Calu3 (cell line): ENCODE results near the gene KMT2D. TPM values are rescaled to one million over a fixed set of nuclear protein-coding genes. Genes with fewer than 3 reads are reported as not detected.

Source experiments
- BruUV-seq: library from RNA; stranded (reverse); fragments of 400-500 nt; replicated peaks from 2 replicates; lab custom pipeline; 2021; lab: Mats Ljungman, UMichigan
- CTCF ChIA-PET: fragments of 300-600 bp; sonication (Branson Sonifier 250); formaldehyde crosslinking; loops from one replicate; lab custom pipeline; 2022; ENCODE audit warnings: antibody characterized with exemption; lab: Charles Lee
- DNase-seq: peaks from one replicate; pipeline ENCODE4 v3.0.0; 2022
- H3K27ac Mint-ChIP-seq: one replicate; pipeline ENCODE4 v1.8.0; 2022; ENCODE audit warnings: mixed read lengths; ENCODE audit not compliant: unreplicated experiment
- H3K27me3 Mint-ChIP-seq: one replicate; pipeline ENCODE4 v1.8.0; 2022; ENCODE audit warnings: mixed read lengths; ENCODE audit not compliant: unreplicated experiment
- H3K36me3 Mint-ChIP-seq: one replicate; pipeline ENCODE4 v1.8.0; 2022; ENCODE audit warnings: mild to moderate bottlenecking, moderate library complexity, mixed read lengths; ENCODE audit not compliant: insufficient read depth, unreplicated experiment
- H3K4me1 Mint-ChIP-seq: one replicate; pipeline ENCODE4 v1.8.0; 2022; ENCODE audit warnings: mild to moderate bottlenecking, low read depth, mixed read lengths; ENCODE audit not compliant: unreplicated experiment
- H3K4me3 Mint-ChIP-seq: one replicate; pipeline ENCODE4 v1.8.0; 2022; ENCODE audit warnings: mild to moderate bottlenecking, low read depth, moderate library complexity, mixed read lengths; ENCODE audit not compliant: unreplicated experiment
- H3K9me3 Mint-ChIP-seq: one replicate; pipeline ENCODE4 v1.8.0; 2022; ENCODE audit warnings: low read depth, mixed read lengths; ENCODE audit not compliant: unreplicated experiment
- intact Hi-C: fragments of 100-400 bp; cut with micrococcal nuclease; formaldehyde crosslinking; loops from one replicate; pipeline ENCODE4 v1.10.0; 2022; ENCODE audit not compliant: unreplicated experiment
- total RNA-seq: library from RNA; stranded (reverse); gene quantifications from 2 replicates; pipeline ENCODE4 v1.2.3, GENCODE V29; 2022
- TF ChIP-seq, protein P1 (sequence below): fragments of 200-600 bp; IDR thresholded peaks from one replicate; pipeline ENCODE4 v1.8.0; 2022; ENCODE audit warnings: antibody characterized with exemption; ENCODE audit not compliant: unreplicated experiment

The KMT2D gene
- total RNA-seq, 1 experiment from 2014 or later: 72.9 TPM

DNA sequence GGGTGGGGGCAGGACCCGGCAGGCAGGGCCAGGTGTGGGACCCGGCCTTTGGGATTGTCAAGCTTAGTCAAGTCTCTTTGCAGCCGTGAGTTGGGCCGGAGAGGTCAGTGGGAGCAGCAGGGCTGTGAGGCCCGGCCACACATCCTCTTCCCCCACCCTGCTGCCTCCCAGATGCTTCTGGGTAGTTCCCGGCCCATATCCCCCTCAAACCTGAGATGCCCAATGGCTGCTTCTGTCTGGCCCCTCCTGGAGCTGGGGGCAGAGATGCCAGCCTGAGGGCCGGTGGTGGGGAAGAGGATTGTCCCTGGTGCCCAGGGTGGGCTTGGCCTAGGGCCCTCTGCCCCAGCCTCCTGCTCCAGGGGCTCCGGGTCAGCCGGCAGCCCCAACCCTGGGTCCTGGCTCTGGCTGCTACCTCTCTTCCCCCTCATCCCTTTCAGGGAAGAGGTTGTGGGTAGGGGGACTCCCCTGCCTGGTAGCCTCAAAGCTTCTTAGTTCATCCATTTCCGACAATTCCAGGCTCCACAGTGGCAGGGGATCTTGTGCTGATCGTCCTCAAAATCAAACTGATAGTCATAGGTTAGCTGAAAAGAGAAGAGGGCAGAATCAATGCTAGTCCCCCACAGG is 39.2 kb downstream of the KMT2D start:
- intact Hi-C loops: no loop called here
- Mint-ChIP-seq H3K27me3 (no peaks in the 10 kb centered on the region), H3K36me3 (peaks cover 47% of the 10 kb centered on the region), H3K4me3 (no peak overlapping the region), H3K9me3 (no peaks in the 10 kb centered on the region), H3K4me1 (peaks cover 9% of the 10 kb centered on the region), H3K27ac (no peak overlapping the region)
- CTCF ChIA-PET: interaction anchor here (0.6 kb wide), 1 partner anchor 15 kb away, joined by 3 read pairs; no protein-coding TSS in a partner anchor
- TF ChIP-seq, protein P1, sequence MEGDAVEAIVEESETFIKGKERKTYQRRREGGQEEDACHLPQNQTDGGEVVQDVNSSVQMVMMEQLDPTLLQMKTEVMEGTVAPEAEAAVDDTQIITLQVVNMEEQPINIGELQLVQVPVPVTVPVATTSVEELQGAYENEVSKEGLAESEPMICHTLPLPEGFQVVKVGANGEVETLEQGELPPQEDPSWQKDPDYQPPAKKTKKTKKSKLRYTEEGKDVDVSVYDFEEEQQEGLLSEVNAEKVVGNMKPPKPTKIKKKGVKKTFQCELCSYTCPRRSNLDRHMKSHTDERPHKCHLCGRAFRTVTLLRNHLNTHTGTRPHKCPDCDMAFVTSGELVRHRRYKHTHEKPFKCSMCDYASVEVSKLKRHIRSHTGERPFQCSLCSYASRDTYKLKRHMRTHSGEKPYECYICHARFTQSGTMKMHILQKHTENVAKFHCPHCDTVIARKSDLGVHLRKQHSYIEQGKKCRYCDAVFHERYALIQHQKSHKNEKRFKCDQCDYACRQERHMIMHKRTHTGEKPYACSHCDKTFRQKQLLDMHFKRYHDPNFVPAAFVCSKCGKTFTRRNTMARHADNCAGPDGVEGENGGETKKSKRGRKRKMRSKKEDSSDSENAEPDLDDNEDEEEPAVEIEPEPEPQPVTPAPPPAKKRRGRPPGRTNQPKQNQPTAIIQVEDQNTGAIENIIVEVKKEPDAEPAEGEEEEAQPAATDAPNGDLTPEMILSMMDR: no peak
- no peak for DNase-seq
- BruUV-seq: no TSS peak

DNA sequence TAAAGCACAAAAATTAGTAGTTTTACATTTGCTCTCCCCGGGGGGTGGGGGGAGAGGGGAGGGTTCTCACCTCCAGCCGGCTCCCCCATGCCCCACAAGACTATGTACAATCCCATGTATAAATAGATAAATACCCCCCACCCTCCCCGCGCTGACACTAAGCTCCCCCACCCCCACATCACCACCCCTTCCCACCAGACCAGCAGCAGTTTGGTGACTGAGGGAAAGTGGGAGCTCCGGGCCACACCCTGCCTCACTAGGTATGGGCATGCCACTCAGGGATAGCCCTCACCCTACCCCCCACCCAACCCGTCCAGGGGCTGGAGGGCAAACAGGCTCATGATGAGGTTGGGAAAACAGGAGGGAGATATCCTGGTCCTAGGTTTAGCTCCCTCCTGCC is 40.2 kb downstream of the KMT2D start:
- intact Hi-C loops: no loop called here
- H3K4me1 Mint-ChIP-seq: peaks cover 15% of the 10 kb centered on the region
- BruUV-seq: no TSS peak
- CTCF ChIA-PET: interaction anchor here (1.1 kb wide), 1 partner anchor 67 kb away, joined by 4 read pairs; no protein-coding TSS in a partner anchor
- H3K27ac Mint-ChIP-seq: no peak overlapping the region
- H3K4me3 Mint-ChIP-seq: no peak overlapping the region
- H3K9me3 Mint-ChIP-seq: no peaks in the 10 kb centered on the region
- TF ChIP-seq, protein P1: no peak
- no peaks in the 10 kb centered on the region for H3K27me3 Mint-ChIP-seq
- peaks cover 47% of the 10 kb centered on the region for H3K36me3 Mint-ChIP-seq
- no peak for DNase-seq

DNA sequence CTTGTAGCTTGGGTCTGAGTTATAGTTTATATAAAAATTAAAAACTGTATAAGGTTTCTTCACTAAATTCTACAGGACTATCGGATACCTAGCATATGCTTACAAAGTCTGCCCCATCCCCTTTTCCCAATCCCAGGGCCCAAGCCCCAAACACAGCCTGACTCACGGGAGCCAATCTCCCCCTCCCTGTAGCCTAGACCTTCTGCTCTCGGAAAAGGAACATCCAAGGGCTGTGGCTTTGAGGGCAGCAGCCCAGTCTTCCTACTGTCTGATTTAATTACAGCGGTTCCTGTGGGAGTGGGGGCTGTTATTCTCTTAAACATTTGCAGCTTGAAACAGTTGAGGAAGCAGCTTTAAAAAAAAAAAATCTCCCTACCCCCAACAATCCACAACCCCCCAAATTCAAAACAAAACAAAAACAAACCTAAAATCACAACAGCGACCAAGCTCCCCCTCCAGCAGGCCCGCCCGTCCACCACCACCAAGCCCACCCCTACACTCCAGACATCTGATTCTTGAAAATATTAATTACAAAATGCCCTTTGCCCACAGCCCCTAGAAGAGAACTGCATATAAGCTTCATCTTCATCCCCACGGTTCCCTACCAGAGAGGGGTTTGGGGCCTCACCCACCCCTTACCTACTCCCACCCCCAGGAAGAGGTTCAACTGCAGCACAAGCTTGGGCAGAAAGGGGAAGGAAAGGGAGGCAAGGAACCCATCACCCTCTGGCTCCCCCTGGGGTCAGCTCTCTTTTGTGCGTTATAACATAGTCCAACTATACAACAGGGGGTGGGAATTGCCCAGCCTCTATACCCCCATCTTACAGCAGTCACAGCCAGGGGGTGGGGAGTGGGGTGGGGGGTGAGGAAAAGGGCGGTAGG is 40.9 kb downstream of the KMT2D start:
- no peaks in the 10 kb centered on the region for H3K9me3 Mint-ChIP-seq
- no peaks in the 10 kb centered on the region for H3K27me3 Mint-ChIP-seq
- H3K4me3 Mint-ChIP-seq: peak overlapping the region; percentile 87
- peak; percentile 46 for DNase-seq
- TF ChIP-seq, protein P1: peak; percentile 14
- intact Hi-C loops: no loop called here
- H3K4me1 Mint-ChIP-seq: peaks cover 15% of the 10 kb centered on the region
- CTCF ChIA-PET: interaction anchor here (0.6 to 1.1 kb wide), 2 partner anchors 38 to 68 kb away, joined by 4 read pairs; no protein-coding TSS in a partner anchor
- H3K36me3 Mint-ChIP-seq: peaks cover 47% of the 10 kb centered on the region
- H3K27ac Mint-ChIP-seq: peak overlapping the region; percentile 86
- no TSS peak for BruUV-seq

DNA sequence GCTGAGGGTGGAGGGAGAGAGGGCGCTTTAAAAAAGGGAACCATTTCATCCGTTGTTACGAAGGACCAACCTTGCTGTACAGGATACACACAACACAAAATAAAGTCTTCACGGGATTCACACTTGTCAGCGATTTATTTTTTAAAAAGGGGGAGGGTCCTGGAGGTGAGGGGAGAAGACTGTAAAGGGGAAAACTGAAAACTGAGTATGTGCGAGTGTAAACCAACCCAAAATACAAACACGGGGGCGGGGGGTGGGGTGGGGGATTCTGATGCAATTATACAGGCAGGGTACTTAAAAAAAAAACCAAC is 41.5 kb downstream of the KMT2D start:
- peaks cover 45% of the 10 kb centered on the region for H3K36me3 Mint-ChIP-seq
- intact Hi-C loops: no loop called here
- TF ChIP-seq, protein P1: no peak
- H3K4me3 Mint-ChIP-seq: peak overlapping the region; percentile 87
- no peaks in the 10 kb centered on the region for H3K9me3 Mint-ChIP-seq
- peak overlapping the region; percentile 86 for H3K27ac Mint-ChIP-seq
- no peak for DNase-seq
- CTCF ChIA-PET: interaction anchor here (0.6 to 1.1 kb wide), 2 partner anchors 38 to 69 kb away, joined by 4 read pairs; no protein-coding TSS in a partner anchor
- peaks cover 15% of the 10 kb centered on the region for H3K4me1 Mint-ChIP-seq
- no peaks in the 10 kb centered on the region for H3K27me3 Mint-ChIP-seq
- BruUV-seq: TSS peak; percentile 96
